ENCODE measurements around the gene SH3GLB2.
A peak's percentile ranks its signal among the peaks of the same experiment; 100 is the strongest.
"Not testable (repeated sequence)": the region's sequence is repeated elsewhere in the genome, so short reads cannot be mapped to it uniquely, and the experiment has no call there.

SH3GLB2 gene

DNA sequence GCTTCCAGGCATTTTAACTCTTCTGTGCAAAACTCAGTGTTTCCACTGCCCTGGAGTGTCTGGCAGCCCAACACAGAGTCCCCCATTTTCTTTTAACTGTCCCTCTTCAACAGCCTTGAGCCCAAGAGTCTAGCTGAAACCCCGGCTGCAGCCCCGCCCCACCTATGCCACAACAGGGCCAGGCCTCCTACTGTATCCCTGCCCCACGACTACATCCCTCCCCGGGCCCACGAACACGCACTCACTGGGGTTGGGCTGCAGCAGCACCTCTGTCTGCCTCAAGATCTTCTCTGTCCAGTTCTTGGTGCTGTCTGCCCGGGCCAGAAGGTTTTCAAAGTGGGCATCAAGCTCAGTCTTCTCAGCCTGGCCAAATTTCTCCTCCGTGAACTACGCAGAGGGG, 6.1 kb downstream of the SH3GLB2 start:
- DNase-seq (ENCODE audit: low spot score) (no peak), FAIRE-seq (no peak)

DNA sequence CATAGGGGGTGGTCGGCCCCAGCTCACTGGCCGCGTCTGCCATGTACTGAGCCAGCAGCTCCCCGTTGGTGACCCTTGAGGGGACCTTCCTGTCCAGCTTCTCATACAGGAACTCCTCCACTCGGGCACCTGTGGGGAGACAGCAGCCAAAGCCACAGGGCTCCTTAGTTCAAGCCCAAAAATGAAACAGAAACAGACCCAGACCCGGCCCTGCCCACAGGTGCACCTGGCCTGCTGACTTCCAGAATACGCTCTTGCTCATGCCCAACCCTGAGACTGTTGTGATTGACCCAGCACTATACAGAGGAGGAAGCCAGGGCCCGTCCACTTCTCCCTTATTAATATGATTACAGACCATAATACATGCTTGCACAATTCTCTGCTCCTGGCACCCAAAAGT, 7.0 kb downstream of the SH3GLB2 start:
- DNase-seq (ENCODE audit: low spot score): no peak
- FAIRE-seq: no peak

DNA sequence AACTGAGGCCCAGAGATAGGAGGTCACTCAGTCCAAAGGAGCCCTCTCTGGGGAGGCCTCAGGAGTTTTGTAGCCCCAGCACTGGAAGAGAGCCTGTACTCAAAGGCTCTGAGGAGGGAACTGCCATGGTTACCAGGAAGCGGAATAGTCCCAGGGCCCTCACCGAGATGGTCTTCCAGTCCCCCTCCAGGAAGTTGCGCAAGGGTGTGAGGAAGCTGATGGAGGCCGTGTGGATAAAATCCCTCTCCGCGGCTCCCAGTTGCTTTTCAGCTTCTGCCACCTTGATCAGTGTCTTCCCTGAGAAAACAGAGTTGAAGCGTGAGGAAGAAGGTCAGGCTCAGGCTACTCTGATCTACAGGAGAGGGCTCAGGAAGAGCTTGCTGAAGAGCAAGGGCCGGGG, 13.5 kb downstream of the SH3GLB2 start:
- DNase-seq (ENCODE audit: low spot score): no peak
- FAIRE-seq: no peak

DNA sequence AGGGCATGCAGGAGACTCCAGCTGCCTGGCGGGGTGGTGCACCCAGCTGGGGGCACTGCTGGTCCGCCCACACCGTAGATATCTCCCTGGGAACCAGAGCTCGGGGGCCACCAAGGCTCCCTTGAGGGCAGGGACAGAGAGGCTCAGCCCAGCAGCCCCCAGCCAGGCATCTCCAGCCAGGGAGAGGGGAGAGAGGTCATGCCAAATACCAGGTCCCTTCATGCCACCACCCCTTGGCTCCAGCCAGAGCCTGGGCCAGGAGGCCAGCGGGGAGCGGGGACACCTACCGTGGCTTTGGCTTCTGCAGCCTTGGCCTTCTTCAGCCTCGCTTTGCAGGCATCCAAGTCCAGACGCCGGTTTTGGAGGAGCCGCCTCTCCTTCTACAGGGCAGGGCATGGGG, 14.0 kb downstream of the SH3GLB2 start:
- FAIRE-seq (no peak), DNase-seq (ENCODE audit: low spot score) (no peak)

DNA sequence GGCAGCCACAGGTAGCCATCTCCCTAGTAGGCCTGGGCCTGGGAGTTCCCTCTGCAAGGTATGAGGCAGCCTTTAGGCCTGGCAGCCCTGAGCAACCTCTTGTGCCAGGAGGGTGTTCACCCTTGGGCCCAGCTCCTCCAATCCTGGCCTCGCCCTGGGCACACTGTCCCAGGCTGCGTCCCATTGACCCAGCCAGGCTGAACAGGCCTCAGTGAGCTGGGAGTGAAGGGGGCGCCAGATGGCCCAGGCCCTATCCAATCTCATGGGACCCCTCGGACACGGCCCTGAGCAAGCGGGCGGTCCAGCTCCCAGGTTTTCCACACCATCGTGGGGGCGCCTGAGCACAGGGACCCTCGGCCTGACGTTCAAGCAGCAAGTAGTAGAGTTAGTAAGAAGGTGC, 14.5 kb downstream of the SH3GLB2 start:
- no peak for DNase-seq (ENCODE audit: low spot score)
- FAIRE-seq: no peak

DNA sequence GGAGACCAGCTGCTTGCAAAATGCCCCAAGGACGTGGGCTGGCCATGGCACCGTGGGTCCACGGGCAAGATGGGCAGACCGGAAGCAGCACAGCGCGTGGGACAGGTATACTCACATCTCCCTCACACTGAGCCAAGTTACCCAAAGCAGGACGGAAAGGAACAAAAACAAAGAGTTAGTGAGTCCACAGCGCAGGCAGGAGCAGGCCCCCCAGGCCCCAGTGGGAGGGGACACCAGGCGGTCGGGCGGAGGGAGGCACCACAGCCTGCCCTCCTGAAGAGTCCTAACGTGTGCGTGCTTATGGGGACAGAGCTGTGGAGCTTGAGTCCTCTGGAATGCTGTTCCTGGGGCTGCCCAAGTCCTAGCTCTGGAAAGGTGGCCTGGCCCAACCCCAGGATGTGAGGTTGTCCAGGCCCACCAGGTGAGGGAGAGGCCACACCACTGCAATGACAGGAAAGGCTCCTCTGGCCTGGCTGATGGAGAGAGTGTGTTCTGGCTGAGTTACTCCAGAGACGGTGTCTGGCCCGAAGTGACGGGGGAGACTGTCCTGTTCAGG, 15.2 kb downstream of the SH3GLB2 start:
- DNase-seq (ENCODE audit: low spot score) (no peak), FAIRE-seq (no peak)

DNA sequence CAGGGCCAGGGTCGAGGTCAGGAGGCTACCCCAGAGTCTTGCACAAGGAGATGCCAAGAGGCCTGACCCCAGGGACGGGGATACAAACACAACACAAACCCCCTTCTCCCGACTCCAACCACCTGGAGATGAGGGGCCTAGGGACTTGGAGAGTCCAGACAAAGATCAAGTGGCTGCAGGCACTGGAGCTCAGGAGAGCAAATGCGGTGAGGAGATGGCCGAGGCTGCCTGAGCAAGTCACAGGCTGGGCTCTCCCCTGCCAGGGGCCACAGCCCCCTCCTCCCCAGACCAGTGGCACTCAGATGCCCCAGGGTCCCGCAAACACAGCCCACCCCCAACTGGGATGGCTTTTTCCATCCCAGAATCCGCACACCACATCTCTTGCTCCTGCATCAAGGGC, 15.8 kb downstream of the SH3GLB2 start:
- FAIRE-seq (no peak), DNase-seq (ENCODE audit: low spot score) (no peak)

DNA sequence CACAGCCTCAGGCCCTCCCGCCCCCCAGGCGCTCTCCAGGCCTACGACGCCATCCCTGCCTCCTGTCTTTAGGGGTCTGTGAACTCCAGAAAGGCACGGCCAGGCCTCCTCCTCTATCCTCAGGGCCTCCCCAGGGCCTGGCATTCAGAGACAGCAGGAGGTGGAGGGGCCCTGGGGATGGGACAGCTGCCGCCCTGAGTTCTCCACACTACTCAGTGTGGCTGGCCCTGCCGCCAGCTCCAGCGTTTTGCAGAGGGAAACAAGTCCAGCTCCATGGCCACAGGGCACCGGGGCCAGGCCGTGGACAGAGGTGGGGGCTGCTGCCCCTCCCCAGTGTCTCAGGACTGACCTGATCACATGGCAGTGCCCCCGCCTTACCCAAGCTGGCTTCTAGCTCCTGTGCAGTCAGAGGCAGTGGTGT, 16.4 kb downstream of the SH3GLB2 start:
- no peak for FAIRE-seq
- no peak for DNase-seq (ENCODE audit: low spot score)

DNA sequence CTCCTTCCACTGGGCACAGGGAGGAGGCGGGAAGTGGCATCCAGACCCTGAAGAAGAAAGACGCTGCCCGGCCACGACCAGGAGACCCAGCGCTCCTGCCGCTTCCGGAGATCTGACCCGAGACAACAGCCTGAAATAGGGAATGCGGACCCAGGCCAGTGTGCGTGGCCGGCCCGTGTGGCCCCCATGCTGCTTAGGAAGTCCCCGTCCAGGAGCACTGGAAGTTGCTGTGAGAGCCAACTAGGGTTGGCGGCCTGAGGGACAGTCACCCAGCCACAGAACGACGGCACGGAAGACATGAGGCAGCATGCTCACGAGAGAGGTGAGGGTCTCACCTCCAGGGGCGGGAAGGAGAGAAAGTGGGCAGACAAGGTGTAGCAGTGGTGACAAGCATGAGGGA, 17.0 kb downstream of the SH3GLB2 start:
- no peak for FAIRE-seq
- DNase-seq (ENCODE audit: low spot score): no peak

DNA sequence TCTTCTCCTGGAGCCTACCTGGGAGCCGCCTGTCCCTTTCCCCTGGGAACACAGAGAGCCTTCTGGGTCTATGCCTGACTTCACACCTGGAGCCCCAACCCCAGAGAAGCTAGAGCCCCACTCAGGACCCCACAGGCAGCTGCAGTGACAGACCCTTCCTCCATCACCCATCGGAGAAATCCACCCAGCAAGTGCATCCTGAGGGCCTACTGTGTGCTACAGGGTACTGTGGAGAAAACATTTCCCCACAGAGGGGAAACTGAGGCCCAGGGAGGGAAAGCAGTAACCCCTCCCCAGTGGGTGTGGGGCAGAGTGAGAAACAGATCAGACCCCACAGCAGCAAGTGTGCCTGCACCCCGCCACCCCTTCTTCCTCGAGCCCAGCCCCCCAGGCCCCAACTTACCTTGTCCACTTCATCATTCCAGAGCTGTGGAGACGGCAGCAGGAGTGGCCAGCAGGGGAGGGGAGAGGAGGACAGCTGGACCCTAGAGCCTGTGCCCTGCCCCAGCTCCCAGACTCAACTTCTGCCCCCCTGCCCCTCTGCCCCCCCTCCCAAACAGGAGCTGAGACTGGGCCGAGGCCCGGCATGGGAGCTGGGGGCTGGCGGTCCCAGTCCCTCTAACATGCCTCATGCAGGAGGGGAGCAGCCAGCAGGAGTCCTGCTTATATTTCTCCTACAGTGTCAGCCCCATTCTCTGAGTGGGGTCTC, 17.7 kb downstream of the SH3GLB2 start:
- FAIRE-seq (no peak), DNase-seq (ENCODE audit: low spot score) (no peak)

DNA sequence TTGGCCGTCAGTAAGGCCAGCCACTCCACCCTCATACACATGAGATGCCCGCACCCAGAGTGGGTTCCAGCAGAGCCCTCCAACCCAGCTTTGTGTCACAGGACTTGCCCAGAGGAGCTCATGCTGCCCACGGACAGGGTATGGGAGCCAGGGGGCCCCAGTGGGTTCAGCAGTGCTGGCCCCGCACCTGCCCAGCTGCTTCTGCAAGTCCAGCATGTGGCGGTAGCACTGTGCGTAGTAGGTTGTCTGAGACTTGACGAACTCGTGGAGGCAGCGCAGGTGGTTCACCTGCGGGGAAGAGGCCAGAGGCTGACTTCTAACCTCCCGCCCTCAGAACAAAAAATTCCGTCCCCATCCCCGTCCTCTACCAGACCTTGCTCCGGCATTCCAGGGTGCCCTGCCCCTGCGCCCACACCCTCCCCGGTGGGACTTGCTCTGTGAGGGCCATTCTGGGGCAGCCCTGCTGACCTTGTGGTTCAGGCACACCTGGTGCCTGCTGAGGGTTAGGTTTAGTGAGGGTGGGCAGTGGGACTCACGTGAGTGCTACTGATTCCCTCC, 18.5 kb downstream of the SH3GLB2 start:
- FAIRE-seq: no peak
- DNase-seq (ENCODE audit: low spot score): no peak

DNA sequence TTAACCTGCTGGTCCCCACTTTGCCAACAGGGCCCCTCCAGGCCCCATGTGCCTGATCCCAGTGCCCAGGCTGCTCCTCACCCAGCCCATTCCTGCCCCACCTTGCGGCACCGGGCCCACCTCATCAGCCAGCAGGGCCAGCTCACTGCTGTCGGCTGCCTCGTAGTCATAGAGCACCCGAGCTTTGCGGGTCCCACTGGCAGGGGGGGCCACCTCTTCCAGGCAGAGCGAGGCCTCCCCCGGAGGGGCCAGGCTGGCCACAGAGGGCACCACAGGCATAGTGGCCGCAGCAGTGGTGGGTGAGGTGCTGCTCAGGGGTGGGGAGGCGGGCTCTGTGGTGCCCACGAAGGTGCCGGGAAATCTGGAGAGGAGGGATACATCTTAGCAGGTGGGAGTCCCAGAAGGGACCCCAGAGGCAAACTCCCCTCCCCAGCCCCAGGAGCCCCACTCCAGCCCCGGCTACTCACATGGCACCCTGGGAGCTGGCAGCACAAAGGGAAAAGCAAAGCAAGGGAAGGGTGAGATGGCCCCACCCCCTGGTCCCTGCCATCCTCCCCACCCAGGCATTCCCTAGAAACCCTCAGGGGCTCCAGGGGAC, 19.0 kb downstream of the SH3GLB2 start:
- DNase-seq (ENCODE audit: low spot score) (no peak), FAIRE-seq (no peak)

DNA sequence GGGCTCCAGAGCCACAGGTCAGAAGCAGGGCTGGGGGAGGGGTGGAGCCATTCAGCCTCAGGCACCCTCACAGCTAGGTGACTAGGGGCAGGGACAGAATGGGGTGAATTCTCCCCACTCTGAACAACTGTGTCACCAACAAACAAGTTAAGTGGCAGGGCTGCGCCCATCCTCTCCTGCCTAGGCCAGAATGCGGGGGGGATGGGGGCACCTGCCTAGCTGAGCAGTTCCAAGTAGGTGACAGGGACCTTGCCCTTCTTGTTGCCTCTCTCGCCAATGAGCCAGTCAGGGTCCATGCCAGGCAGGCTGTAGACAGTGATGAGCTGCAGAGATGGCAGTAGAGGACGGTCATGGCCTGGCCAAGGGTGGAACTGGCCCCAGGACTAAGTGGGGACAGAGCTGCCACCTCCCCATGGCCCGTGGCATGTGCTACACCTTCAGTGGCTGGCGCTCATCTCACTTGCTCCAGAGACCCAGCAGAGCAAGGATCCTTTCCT, 19.6 kb downstream of the SH3GLB2 start:
- FAIRE-seq (no peak), DNase-seq (ENCODE audit: low spot score) (no peak)

DNA sequence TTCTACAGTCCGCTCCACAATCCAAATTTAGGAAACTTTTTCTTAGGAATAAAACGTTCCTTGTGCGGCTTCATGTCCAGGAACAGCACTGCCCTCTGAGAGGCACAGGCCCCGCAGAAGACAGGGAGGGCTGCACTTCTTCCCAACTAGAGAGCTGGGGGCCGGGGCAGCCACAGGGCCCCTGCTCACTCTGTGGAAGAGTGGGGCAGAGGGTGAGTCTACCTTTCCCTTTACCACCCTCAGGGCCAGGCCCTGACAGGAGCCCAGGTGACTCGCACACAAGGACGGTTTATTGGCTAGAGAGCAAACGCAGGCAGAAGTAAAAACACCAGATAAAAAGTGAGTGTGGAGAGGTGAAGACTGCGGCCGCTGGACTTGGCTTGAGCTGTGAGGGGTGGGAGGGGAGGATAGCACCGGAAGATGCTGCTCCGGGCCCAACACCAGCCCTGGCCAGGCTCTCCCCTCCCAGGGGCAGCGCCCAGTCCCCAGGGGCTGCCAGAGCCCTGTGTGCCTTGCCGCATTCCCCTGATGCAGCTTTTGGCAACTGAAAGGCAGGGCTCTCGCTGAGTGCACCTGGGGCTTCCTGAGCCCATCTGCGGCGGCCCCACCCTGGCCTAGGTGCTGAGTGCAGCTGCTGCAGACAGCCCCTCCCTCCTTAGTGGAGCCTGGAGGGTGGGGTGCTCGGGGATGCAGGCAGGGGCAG, 20.2 kb downstream of the SH3GLB2 start:
- no peak for FAIRE-seq
- no peak for DNase-seq (ENCODE audit: low spot score)

DNA sequence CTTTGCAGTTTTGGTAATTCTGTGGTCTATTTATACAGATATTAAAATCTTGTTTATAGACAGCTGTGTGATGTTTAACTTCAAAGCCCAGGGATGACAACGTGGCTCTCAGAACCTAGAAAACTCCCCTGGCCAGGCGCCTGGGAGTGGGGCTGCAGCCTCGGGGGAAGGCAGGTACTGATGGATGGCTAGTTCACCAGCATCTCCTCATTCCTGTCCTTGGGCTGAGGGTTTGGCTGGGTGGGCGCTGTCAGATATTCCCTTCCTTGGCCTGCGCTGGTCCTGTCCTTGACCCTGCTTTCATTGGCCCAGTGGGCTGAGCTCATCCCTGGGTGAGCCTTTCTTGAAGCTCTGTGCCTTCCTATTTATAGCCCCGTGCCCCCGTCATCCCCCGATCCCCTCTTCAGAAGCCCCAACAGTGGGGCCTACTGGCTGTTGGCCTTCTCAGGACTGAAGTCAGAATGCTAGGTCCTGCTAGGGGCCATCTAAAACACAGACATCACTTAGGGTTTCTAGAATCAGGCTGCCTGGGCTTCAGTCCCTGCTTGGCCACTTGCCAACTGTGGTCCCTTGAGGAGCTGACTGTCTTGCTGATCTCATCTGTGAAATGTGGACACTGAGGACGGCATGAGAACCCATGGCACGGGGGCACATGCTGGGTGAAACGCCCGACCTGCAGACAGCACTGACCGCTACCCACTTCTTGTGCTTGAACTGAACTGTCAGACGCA, 20.9 kb downstream of the SH3GLB2 start:
- DNase-seq (ENCODE audit: low spot score): no peak
- no peak for FAIRE-seq

DNA sequence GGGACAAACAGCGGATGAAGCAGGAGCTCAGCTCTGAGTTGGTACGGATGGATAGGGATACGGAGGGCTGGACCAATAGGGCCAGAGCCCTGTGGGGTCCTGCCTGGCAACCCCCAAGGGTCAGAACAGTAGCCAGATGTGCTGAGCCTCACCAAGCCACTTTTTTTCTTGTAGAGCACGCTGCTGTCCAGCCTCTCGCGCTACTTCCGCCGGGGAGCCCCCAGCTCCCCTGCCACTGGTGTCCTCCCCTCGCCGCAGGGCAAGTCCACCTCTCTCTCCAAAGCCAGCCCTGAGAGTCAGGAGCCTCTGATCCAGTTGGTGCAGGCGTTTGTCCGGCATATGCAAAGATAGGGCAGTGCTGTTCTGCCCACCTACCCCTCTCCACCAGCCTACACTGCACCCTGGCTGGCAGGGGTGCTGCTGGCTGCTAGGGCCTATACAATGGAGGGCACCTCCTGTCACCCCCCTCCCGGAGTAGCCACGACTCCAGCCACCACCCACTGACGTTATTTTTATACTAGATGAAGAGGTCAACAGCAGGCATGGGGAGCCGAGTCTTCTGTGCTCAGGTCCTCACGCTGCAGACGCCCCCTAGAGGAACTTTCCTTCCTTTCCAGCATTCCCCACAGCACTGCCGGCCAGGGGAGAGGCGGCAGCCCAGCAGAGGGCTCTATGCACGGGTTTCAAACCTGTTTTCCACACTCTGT, 21.6 kb downstream of the SH3GLB2 start:
- FAIRE-seq: no peak
- DNase-seq (ENCODE audit: low spot score): peak; percentile 82

DNA sequence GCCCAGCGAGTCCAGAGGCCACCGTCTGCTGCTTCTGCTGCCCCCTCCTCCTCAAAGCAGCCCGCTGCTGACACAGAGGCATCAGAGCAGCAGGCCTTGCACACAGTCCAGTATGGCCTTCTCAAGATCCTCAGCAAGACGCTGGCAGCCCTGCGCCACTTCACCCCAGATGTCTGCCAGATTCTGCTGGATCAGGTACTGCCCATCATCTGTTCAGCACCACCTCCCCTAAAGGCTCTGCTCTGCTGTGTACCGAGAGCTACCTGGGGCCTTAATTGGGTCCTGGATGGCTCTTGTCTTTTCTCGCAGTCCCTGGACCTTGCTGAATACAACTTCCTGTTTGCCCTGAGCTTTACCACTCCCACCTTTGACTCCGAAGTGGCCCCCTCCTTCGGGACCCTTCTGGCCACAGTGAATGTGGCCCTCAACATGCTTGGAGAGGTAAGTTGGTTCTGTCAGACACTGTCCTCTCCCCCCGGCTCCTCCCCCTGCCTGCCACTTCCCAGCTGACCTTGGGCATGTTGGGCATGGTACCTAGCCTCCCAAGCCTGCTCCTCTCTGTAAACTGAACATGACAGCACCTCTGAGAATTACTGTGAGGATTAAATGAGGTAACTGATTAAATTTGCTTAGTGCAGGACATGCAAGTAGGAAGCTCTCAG, 22.7 kb downstream of the SH3GLB2 start:
- FAIRE-seq (no peak), DNase-seq (ENCODE audit: low spot score) (no peak)

DNA sequence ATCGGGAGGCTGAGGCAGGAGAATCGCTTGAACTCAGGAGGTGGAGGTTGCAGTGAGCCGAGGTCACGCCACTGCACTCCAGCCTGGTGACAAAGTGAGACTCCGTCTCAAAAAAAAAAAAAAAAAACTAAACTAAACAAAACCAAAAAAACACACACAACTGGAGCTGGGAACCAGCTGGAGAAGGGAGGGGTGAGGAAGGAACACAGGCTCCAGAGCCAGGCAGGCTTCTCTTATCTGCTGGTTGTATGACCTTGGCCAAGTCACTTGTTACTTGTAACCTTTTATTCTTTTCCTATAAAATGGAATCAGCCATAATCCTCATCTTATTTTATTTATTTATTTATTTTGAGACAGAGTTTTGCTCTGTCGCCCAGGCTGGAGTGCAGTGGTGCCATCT, 24.0 kb downstream of the SH3GLB2 start:
- FAIRE-seq; DNase-seq (ENCODE audit: low spot score): not testable (repeated sequence)

DNA sequence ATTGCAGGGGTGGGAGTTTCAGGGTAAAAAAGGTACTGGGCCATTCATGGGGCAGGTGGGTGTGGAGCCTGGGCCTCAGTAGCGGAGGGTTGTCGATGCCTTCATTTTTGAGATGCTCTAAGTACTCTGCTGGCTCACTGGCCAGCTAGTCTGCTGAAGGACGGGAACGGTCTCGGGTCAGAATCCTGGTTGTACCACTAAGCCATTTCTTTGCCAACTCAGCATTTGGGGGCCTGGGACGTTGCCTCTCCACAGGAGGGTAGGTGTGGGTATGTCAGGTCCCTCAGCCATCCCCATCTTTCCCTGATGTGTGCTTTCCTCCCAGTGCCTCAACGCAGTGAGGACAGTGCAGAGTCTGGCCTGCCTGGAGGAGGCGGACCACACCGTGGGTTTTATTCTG, 25.1 kb downstream of the SH3GLB2 start:
- FAIRE-seq: no peak
- DNase-seq (ENCODE audit: low spot score): no peak

All from urothelium cell line (cell line).